ENCODE measurements around the gene DLX6. TPM values are rescaled to one million over a fixed set of nuclear protein-coding genes. Genes with fewer than 3 reads are reported as not detected.

DLX6 gene
- total and polyA plus RNA-seq, 3 donors from 2014 or later: 6.6 to 10.1 (median 7.3) TPM

DNA sequence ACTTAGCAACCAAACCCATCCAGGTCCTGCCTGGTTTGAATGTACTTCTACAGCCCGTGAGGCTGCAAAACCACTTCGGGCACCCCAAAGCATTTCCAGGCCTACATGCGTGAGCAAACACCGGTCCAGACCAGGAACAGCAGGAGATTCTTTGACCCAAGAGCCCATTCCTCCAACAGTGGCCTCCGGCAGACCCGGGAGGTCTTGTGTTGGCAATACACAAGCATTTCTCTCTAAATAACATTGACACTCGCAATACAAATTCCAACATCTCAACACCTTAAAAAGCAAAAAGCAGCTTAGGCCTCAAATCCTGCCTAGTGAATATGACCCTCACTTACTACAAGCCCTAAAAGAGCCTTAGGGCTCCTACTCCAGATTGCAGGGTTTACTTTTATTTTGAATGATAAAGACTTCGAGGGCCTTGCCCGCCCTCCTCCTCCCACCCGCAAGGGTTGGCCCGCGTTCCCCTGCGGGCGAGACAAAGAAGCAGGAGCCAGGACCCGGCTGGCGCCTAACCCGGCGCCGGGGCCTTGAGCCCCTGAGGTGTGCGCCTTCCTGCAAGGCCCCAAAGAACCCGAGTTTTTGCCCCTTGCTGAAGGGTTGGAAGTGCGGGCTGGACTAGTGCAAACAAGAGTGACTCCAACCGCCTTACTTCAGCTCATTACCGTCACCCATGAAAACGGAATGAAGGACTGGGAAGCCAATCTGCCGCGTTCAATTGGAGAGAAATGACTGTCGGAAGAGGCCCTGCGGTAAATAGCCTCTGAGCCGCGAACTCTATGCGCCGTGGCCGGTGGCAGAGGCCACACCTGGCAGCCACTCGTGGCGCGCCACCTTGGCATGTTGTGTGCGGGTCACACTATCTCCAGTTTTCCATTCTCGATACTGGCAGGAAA lies 3.4 kb upstream of the DLX6 start:
- H3K4me1 ChIP-seq: peaks cover under 1% of the 10 kb centered on the region
- intact Hi-C loops (cut with DNase I; ENCODE audit: low total_unique reads): no loop called here
- WGBS, 2 donors: 28 to 35% methylated on average over 27 to 39 of the region's 39 CpGs
- TF ChIP-seq, protein P1, sequence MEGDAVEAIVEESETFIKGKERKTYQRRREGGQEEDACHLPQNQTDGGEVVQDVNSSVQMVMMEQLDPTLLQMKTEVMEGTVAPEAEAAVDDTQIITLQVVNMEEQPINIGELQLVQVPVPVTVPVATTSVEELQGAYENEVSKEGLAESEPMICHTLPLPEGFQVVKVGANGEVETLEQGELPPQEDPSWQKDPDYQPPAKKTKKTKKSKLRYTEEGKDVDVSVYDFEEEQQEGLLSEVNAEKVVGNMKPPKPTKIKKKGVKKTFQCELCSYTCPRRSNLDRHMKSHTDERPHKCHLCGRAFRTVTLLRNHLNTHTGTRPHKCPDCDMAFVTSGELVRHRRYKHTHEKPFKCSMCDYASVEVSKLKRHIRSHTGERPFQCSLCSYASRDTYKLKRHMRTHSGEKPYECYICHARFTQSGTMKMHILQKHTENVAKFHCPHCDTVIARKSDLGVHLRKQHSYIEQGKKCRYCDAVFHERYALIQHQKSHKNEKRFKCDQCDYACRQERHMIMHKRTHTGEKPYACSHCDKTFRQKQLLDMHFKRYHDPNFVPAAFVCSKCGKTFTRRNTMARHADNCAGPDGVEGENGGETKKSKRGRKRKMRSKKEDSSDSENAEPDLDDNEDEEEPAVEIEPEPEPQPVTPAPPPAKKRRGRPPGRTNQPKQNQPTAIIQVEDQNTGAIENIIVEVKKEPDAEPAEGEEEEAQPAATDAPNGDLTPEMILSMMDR (IDR thresholded peaks at IDR 0.05): no peak
- TF ChIP-seq POLR2A (IDR thresholded peaks at IDR 0.05): no peak
- no peak for DNase-seq
- no peaks in the 10 kb centered on the region for H3K9me3 ChIP-seq
- H3K27ac ChIP-seq: no peak overlapping the region
- H3K36me3 ChIP-seq (ENCODE audit: low read depth, missing control alignments): no peaks in the 10 kb centered on the region
- peaks cover 7% of the 10 kb centered on the region for H3K27me3 ChIP-seq
- H3K4me3 ChIP-seq: no peak overlapping the region

DNA sequence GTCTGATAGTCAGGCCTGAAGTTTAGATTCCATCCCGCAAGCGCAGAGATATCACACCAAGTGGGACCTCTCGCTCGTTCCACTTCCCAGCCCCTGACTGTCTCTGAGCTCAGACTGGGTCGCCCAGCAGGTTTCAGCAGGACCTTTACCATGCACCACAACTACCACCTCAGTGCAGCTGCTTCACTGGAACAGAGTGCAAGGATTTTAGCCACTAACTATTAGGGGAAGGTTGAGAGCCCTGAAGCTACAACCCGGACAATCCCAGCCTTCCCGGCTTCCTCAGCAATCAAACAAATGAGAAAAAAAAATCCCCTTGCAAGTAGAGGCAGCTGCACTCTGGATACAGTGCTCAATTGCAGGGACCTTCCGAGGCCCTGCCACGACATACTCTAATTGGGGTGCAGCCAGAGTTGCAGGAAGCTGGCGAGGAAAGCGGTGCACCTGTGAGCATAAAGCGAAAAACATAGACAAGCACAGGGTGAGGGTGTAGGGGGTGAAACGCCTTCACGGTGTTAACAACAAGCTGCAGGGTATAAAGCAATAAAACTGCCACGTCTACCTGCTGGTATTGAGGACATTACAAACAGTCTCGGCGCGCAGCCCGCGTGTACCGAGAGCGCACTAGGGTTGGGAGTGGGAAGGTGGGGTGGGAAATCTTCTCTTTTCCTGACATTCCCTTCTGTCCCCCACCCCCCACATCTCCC lies 2.6 kb upstream of the DLX6 start:
- no peaks in the 10 kb centered on the region for H3K36me3 ChIP-seq (ENCODE audit: low read depth, missing control alignments)
- 16 to 19% methylated on average over 22 of the region's 22 CpGs for WGBS, 2 donors
- no peak for DNase-seq
- H3K27me3 ChIP-seq: peaks cover 7% of the 10 kb centered on the region
- no peaks in the 10 kb centered on the region for H3K9me3 ChIP-seq
- H3K27ac ChIP-seq: no peak overlapping the region
- TF ChIP-seq POLR2A (IDR thresholded peaks at IDR 0.05): no peak
- TF ChIP-seq, protein P1 (IDR thresholded peaks at IDR 0.05): no peak
- H3K4me3 ChIP-seq: peak overlapping the region in 1 of 2 donors; percentile 31
- peaks cover 3% of the 10 kb centered on the region for H3K4me1 ChIP-seq
- intact Hi-C loops (cut with DNase I; ENCODE audit: low total_unique reads): no loop called here

DNA sequence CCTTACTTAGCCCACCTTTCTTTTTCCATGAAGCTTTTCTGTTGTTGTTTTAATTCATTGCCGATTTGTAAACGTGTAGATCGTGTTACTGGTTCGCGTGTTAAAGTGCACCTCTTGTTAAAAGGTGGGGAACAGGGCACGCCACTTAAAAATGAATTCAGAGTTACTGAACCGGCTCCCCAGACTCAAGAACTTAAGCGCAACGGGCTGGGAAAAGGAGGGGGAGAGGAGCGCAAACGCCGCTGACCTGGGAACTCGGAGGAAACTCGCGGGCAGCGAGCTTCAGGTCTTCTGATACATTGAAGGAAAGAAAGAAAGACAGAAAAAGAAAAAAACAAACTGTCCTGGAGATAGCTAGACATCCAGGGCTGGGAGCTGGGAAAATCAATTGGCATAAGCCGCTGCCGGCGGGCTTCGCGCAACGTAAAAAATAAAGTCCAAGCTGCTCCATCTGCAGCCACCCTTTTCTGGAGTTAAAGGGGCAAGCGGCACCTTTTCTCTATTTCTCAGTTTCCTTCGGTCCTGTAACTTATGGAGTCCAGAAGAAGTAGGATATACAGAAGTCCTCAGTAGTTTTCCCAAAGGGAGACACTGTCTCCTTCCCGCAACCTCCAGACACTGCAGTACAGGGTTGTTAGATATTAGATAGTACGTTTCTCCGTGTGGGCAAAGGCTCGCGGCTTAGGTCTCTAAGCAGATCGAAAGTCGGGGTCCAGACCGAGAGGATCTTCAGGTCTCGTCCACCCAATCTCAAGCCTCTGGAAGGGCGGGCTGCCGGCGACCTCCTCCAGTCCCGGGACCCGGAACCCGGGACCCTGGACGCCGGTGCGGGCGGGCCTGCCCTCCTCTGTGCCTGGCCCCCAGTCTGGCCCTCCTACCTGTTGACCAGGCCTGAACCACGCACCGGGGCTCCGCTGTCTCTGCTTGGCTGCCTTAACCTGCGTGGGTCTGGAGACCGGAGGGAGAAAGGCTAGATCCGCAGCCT lies 1.8 kb upstream of the DLX6 start:
- H3K9me3 ChIP-seq: no peaks in the 10 kb centered on the region
- peak overlapping the region in 1 of 2 donors; percentile 31 for H3K4me3 ChIP-seq
- no peak for DNase-seq
- no peaks in the 10 kb centered on the region for H3K36me3 ChIP-seq (ENCODE audit: low read depth, missing control alignments)
- peaks cover 7% of the 10 kb centered on the region for H3K27me3 ChIP-seq
- TF ChIP-seq POLR2A (IDR thresholded peaks at IDR 0.05): no peak
- TF ChIP-seq, protein P1 (IDR thresholded peaks at IDR 0.05): no peak
- no peak overlapping the region for H3K27ac ChIP-seq
- peaks cover 3% of the 10 kb centered on the region for H3K4me1 ChIP-seq
- intact Hi-C loops (cut with DNase I; ENCODE audit: low total_unique reads): no loop called here
- WGBS, 2 donors: 8 to 15% methylated on average over 45 to 49 of the region's 49 CpGs

DNA sequence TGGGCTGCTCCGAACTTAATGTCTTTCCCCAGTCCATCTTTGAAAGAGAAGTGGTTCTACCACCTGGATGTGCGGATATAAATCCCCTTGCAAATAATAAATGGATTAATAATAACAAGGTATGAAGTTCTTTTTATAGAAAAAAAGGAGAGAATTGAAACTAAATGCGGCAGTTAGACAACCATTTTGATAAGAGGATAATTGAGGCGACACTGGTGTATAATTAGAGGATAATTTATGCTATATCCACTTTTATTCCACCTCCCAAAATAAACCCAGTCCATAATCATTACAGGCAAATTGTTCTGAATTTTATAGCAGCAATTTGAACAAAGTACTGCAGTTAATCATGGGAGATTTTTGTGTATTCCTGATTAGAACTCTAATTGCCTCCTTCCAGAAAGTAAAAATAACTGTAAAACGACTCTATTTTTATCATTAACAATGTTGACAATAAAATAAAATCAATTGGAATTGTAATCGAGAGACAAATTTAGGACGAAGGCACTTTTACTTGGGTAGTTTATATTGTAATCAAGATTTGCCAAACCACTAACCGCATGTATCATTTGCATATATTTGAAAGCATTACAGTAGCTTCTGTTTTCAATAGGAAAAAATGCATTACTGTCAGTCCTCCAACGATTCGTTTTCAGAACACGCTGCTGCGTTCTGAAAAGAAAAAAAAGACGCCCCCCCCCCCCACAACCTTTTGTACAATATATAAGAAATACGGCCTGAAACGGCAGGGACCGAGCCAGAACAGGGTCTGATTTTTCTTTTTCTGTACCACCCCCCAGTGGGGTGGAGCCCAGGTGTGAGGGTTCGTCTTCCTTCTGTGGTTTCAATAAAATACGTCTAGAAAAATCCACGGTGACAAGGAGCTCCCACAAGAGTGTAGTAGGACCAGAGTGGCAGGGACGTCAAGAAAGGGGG lies 838 bp upstream of the DLX6 start:
- intact Hi-C loops (cut with DNase I; ENCODE audit: low total_unique reads): no loop called here
- Histone ChIP-seq H3K27ac (peak overlapping the region in 1 of 2 donors; percentile 53), H3K4me3 (peak overlapping the region; percentile 39 to 53), H3K27me3 (peaks cover 7% of the 10 kb centered on the region), H3K9me3 (no peaks in the 10 kb centered on the region), H3K36me3 (ENCODE audit: low read depth, missing control alignments) (no peaks in the 10 kb centered on the region), H3K4me1 (peaks cover 3% of the 10 kb centered on the region)
- no peak for TF ChIP-seq POLR2A (IDR thresholded peaks at IDR 0.05)
- TF ChIP-seq, protein P1 (IDR thresholded peaks at IDR 0.05): no peak
- no peak for DNase-seq
- WGBS, 2 donors: 7 to 10% methylated on average over 20 of the region's 20 CpGs
